HG03103 (cell line): ENCODE results near the gene CCDC124.

Experiments
- ATAC-seq: cut with Tn5 transposase; IDR thresholded peaks from one replicate; pipeline ENCODE4 v1.9.1; 2021; ENCODE audit warnings: low read depth; ENCODE audit not compliant: unreplicated experiment

CCDC124 gene

DNA sequence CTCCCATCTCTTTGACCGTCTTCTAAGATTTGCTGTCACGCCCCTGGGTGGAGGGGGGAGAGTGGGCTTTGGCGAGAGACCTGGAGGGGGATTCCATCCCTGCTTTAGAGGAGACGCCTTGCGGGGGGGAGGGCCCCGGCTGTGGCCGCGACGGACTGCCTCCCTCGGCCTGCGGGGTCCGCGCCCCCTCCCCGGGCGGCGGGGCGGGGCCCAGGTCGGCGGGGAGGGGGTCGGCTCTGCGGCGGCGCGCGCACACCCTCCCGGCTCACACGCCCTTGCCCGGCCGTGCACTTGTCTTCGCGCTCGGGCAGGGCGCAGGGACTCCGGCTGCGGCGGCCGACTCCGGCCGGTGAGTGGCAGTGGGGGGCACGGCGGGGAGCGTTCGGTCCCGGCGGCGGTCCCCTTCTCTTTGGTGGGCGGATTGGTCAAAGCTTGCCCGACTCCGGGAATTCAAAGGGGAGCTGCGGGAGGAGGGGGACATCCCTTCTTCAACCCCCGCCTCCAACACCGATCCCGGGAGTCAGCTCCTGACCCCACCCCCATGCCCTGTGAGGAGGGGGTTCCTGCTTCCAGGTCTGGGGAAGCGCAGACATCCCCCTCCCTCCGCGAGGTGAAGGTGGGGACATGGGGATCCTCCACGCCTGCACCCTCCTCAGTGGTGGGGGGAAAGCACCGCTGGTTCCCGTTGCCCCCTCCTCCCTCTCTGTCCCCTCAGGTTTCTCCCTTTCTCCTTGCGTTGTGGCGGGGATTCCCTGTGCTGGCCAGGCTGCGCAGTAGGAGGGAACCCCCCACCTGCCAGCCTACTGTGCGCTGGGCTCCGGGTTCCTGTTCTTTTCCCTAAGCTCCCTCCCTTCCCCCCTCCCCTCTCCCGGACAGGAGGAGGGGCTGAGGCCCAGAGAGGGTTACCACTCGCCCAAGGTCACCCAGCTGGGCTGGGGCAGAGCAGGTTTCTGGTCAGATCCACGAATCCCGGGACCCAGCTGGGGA, 19.5 kb downstream of the CCDC124 start:
- ATAC-seq = no peak

DNA sequence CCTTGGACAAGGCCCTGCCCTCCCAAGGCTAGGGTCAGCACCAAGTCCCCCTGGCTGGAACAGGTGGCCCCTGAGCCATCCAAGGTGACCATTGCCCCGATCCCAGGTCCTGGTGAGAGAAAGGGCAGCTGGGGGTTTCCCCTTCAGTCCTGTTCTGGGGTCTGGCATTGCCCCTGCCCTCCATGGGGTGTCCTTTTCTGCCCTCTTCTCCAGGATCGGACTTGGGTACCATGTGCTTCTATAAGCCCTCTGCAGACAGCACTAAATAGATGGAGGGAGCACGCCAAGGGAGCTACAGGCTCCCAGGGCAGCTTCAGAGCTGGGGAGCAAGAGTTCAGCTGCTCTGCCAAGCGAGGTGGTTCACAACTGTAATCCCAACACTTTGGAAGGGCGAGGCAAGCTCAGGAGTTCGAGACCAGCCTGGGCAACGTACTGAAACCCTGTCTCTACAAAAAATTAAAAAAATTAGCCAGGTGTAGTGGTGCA, 20.5 kb downstream of the CCDC124 start:
- ATAC-seq = no peak

DNA sequence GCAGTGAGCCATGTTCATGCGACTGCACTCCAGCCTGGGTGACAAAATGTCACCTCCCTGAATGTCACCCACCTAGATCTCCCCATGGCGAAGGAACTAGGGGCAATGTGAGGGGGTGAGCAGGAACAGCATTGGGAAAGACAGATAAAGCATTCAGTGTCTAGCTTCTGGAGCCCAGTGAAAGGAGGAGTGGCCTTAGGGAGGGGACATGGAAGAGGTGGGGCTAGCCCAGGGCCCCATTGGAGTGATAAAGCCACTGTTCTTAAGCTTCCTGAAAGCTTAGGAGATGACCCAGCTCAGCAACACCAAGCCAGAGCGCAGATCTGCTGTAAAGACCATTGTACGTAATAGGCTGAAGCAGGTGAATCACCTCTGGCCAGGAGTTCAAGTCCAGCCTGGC, 21.1 kb downstream of the CCDC124 start:
- no peak for ATAC-seq

DNA sequence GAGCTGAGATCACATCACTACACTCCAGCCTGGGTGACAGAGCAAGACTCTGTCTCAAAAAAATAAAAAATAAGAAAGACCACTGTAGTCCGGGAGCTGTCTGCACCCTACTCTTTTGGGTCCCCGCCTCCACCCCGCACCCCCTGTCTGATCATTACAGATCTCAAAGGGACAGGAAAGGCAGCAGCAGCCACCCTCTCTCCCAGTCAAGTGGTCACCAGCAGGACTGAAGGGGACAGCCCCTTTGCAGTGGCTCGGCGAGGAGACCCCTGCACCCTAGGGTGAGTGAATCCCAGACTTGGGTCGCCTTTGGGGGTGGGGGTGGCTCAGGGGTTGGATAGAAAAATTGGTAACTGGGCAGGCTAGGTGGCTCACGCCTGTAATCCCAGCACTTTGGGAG, 21.6 kb downstream of the CCDC124 start:
- ATAC-seq = no peak

DNA sequence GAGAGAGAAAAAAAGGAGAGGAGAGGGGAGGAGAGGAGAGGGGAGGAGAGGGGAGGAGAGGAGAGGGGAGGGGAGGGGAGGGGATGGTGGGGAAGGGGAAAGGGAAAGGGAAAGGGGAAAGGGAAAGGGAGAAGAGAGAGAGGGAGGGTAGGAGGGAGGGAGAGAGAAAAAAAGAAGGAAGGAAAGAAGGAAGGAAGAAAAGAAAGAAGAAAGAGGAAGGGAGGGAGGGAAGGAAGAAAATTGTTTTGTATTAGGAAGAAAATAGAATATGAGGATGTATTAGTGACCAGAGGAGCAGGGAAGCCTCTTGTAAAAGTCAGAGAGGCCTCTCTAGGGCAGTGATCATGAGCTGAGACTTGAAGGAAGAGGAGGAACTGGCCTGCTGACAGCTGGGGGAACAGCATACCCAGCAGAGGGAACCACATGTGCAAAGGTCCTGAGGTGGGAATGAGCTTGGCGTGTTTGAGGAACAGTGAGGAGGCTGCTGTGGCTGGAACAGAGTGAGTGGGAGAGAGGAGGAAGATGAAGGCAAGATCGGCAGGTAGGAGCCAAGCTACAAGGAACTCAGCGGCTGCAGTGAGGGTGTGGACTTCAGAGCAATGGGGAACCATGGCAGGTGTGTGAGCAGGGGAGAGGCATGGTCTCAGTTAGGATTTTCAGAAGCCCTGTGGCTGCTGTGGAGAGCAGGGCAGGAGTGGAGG, 24.5 kb downstream of the CCDC124 start:
- ATAC-seq = no peak

DNA sequence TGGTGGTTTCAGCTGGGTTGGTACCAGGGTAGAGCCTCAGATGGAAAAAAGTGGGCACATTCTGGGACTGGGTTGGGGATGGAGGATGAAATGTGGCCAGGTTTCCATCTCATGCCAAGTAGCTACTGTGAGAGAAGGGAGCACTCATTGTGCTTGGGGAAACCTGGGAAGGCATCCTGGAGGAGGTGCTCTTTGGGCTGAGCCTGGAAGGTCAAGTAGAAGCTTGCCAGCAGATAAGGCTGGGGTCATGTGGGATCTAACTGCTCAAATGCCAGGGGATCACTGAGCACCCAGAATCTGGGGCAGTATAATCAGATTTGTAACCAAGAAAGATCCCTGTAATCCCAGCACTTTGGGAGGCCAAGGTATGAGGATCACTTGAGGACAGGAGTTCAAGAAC, 25.1 kb downstream of the CCDC124 start:
- no peak for ATAC-seq

DNA sequence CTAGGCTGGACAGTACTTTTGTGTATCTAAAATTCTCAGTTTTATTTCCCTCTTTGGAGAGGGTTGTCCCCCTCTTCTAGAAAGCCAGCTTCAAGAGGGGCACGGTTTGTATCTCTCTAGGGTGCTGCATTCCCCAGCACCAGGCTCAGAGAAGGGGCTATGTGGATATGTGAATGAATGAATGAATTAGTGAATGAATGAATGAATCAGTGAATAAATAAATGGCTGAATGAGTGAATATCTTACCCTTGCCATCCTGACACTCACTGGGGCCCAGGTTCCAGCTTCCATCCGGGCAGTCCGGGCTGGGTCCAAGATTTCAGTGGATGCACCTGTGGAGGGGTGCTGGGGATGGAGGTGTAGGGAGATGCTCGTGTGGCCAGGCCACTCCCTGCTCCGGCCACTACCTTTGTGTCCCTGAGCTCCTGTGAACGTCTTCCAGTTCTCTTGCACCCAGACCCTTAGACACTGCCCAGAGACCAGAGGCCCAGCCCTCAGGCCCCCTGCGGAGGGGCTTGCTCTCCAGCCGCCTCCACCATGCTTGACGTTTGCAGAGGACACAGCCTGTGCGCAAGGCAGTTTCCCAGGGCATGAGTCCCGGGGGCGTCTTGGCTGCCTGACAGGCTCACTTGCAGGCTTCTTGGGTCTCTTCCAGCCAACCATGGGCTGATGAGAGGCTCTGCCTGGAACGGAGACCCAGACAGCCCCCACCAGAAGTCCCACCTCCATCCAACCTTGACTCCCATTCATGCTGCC, 31.3 kb downstream of the CCDC124 start:
- ATAC-seq = no peak

DNA sequence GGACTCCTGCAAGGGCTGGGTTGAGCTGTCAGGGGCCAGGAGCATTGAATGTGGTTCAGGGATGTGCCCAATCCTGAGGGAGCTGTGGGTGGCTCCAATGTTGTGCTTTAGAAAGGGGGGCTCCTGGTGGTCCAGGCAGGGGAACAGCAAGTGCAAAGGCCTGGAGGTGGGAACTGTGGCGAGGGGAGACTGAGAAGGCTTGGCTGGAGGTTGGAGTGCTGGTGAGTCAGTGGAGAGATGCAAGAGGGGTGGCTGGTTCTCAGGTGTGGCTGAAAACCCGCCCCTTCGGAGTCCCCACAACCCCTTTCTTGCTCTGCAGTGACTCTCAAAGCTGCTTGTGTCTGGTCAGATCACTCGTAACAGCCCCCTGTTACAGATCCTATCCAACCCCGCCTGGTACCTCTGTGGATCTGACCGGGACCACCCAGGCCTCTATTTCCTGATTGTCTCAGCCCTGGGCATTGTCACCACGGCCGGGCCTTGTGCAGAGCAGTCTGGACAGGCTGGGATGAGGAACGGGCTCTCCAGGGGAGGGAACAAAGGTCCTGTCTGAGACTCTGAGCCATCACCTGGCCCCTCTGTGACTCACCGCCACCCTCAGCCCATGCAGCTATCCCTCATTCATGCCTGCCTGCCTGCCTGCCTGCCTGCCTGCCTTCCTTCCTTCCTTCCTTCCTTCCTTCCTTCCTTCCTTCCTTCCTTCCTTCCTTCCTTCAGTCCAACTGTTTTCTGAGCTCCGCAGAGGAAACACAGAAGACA, 32.7 kb downstream of the CCDC124 start:
- ATAC-seq = no peak

DNA sequence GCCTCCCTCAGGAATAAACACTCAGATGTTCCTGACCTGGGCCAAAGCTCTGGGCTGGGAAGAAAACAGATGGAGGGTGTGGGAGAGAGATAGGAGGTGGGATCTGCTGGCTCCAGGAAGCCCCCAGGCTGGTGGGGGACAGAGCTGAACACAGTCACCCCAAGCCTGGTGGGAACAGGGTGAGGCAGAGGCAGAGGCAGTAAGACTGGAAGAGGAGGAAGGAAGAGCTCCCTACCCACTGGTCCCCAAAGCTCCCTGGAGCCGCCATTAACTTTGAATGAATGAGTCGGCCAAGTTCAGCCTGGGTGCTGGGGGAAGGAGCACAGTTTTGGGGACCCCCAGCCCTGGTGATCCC, 33.3 kb downstream of the CCDC124 start:
- ATAC-seq = no peak

DNA sequence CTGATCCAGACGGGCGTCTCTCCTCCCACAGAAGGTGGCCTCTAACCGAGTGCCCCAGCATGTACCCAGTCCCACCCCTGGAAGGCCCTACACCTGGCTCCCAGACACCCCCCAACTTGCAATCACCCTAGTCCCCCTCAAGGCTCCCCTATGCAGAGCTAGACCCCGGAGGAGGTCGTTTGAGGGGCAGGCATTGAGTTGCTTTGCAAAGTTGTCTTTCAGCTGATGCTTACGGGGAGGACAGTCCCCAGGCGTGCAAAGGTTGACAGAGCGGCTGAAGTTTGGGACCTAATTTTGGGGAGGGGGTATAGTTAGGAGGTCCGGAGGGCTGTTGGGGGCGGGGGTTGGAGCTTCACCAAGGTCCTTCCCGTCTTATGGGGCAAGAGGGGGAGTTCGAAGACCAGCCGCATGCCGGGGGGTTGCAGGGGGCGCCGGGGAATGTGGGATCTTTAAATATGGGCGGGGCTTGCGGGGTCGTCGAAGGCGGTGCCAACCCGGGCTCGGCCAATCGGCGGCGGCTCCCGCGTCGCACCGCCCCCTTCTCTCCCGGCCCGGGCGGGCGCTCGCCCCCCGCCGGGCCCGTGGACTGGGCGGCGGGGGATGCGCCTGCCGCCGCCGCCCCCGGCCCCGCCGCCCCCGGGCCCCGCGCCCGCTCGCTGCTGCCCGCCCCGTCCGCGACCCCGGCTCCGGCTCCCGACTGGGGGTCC, 33.9 kb downstream of the CCDC124 start, which contains the start of gene KCNN1:
Gene KCNN1 (plus strand): TSS at position 558 of the 707 bp plus-strand sequence. CDS start 6,782 bp downstream, outside the sequence.
- ATAC-seq = no peak

DNA sequence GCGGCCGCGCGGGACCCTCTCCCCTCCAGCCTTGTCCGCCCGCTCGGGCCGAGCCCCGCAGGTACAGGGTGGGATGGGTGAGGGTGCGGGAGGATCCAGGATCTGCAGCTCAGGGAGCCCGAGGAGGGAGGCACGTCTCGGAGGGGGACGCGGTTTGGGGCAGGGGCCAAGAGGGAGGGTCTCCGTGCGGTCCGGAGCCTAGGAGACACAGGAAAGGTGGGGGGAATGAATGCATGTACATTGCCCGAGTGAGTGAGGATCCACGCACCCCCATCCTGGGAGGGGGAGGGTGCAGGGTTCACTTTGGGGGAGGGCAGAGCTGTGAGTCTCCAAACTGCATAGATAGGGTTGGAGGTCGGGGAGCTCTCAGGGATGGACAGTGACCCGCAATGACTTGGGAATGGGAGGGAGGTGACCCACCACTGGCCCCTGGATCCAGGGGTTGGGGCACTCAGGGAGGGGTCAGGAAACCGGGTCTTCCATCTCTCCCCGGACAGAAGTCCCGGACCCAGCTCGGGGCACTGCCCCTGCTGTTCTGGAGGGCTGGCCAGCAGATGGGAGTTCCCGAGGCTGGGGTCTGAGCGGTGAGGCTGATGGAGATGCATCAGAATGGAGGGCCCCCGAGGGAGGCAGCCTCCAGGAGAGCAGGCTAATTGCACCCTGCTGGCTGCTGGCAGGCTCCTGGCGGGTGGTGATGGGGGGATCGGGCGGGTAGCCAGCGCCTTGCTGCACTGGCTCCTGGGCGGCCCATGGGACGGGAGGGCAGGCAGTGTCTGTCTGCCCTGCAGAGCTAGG, 34.6 kb downstream of the CCDC124 start:
- ATAC-seq = no peak

DNA sequence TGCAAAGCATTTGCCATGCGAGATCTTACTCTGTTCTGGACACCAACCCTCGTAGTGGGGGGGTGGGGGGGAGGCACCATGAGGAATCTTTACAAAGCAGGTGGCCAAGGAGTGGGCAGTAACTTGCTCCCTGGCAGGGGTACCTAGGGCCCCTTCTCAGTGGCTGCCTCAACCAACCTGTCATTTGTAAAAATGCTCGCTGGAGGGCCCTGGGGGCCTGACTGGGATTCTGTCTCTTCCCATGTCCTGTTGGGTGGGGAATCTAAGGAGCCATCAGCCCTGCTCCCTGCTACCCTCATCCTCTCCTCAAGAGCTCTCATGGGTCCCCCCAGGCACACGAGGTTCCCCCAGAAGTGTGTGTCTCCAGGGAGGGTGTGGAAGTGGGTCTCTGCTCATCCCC, 35.5 kb downstream of the CCDC124 start:
- no peak for ATAC-seq

DNA sequence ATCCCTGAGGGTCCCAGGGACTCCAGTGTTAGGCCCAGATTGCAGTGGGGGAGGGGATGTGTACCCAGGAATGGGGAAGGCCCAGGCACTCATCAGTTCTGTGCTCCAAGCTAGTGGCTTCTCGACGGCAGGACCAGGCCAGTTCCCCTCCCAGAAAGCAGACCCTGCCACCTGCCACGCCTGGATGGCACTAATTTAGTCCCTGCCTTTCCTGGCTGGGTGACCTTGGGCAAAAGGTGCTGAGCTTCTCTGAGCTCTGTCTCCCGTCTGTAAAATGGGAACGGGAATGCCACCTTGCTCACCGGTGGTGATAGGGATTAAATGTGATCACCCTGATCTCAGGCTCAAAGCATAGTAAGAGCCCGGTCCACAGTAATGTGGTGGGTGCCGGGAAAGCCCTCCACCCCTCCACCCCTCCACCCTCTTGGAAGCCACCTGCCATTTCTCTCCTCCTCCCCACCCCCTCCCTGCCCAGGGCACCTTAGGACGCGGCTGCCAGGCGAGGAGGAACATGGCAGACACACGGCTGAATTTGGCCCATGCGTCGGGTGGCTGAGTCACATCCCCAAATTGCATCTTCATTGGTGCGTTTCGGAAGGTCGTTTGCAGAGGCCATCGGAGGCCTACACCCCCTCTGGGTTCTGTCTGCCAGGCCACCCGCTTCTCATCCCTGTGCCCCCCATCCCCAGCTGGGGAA, 36.4 kb downstream of the CCDC124 start:
- ATAC-seq = no peak

DNA sequence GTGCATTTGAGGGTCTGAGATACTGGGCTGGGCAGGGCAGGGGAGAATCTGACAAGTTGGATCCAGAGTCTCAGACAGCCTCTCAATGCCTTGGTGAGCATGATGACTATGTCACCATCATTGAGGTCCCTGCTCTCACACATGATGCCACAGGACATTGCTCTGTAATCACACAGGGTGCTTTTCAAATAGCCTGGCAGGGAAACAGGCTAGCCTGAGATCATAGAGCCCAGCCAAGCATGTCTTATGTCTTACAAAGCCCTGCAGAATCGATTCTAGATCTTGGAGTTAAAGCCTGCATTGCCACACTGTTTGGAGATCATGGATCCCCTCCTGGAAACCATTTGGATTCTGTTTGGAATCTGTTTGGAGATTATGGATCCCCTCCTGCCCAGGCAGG, 39.4 kb downstream of the CCDC124 start:
- ATAC-seq = no peak

DNA sequence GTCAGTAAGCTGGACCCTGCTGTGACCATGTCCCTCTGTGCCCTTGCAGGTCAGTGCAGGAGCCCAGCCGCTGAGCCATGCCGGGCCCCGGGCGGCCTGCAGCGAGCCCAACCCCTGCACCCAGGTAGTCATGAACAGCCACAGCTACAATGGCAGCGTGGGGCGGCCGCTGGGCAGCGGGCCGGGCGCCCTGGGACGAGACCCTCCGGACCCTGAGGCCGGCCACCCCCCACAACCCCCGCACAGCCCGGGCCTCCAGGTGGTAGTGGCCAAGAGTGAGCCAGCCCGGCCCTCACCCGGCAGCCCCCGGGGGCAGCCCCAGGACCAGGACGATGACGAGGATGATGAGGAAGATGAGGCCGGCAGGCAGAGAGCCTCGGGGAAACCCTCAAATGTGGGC, 40.9 kb downstream of the CCDC124 start:
- ATAC-seq = no peak

DNA sequence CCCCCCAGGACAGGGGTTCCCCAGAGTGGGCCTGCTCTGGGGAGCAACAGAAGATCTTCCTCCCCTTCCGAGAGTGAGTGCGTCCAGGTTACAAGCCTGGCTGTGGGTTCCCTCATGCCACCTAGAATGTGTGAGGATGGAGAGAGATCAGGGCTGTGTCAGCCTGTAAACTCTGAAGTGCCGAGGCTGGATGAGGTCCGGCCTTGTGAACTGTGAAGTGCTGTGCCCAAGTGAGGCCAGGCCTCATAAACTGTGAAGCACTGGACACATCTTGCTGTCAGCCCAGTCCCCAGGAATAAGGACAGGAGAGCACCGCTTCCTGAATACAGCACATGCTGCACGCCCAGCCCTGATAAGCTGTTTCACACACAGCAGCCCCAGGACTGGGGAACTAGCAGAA, 41.7 kb downstream of the CCDC124 start:
- ATAC-seq = no peak

DNA sequence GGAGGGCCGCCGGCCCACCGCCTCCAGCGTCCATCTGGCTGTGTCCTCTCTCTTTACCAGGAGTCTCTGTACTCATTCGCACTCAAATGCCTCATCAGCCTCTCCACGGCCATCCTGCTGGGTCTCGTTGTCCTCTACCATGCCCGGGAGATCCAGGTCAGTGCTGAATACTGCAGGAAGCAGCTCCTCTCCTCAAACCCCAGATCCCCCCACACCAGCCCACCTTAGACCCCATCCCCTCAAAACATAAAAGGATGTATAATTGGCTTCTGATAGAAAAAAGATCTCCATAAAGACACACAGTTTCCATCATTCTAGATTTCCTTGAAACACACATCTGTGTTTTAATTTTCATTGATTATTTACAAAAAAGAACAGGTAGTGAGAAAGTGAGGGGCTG, 42.2 kb downstream of the CCDC124 start:
- no peak for ATAC-seq

DNA sequence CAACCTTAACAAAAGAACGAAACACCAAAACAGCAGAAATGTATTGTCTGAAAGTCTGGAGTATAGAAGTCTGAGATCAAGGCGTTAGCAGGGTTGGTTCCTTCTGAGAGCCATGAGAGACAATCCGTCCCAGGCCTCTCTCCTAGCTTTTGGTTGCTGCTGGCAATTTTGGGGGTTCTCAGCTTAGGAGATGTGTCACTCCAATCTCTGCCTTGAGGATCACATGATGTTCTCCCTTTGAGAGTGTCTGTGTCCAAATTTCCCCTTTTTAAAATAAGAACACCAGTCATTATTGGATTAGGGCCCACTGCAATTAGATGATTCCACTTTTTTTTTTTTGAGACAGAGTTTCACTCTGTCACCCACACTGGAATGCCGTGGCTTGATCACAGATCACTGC, 44.2 kb downstream of the CCDC124 start:
- ATAC-seq = no peak
